ENCODE measurements around the gene CDKL2.
"Not testable (repeated sequence)": the region's sequence is repeated elsewhere in the genome, so short reads cannot be mapped to it uniquely, and the experiment has no call there.

CDKL2 gene

GRCh38 chr4:75630174-75630936 is at the start of gene CDKL2:
CDKL2 (minus strand) TSS chr4:75630528; CDS start chr4:75625988, 4,540 bp downstream.
- DNase-seq, result no peak

- DNase-seq, result no peak
Measured at GRCh38 chr4:75678965-75679364, 48.6 kb upstream of the CDKL2 start.

- no peak for DNase-seq
Measured at GRCh38 chr4:75678473-75678872, 48.1 kb upstream of the CDKL2 start.

DNA sequence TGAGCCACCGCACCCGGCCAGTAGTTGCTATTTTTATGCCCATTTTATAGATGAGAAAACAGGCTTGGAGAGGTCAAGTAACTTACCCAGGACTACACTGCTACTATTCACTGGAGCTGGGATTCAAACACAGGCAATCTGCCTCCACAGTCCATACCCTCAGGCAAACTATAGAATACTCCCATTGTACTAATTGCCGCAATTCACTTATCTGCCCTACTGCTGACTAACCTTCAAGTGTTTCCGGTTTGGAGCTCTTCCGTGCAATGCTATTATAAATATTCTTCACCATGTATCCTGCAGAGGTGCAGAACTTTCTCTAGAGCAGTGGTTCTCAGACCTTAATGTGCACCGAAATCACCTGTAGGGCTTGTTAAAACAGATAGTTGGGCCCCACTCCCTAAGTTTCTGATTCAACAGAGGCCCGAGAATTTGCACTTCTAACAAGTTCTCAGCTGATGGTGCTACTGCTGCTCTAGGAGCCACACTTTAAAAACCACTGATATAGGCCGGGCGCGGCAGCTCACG is 44.7 kb upstream of the CDKL2 start:
- DNase-seq, result no peak

DNA sequence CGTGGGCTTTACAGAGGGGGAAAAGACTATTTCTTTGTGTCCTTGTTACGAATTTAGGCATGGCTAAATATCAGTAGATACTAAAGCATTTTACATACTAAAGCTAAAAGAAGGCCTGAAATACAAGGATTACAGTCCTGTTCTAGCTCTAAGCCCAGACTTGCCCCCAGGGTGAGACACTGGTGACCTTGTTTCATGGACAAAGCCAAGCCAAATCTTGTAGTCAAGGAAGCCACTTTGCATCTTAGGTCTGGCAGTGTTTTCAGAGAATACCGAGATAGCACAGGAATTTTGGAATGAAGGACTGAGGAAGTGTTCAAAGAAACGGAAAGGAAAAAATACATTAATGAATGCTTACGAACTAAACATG is 43.6 kb upstream of the CDKL2 start:
- DNase-seq, result no peak

DNA sequence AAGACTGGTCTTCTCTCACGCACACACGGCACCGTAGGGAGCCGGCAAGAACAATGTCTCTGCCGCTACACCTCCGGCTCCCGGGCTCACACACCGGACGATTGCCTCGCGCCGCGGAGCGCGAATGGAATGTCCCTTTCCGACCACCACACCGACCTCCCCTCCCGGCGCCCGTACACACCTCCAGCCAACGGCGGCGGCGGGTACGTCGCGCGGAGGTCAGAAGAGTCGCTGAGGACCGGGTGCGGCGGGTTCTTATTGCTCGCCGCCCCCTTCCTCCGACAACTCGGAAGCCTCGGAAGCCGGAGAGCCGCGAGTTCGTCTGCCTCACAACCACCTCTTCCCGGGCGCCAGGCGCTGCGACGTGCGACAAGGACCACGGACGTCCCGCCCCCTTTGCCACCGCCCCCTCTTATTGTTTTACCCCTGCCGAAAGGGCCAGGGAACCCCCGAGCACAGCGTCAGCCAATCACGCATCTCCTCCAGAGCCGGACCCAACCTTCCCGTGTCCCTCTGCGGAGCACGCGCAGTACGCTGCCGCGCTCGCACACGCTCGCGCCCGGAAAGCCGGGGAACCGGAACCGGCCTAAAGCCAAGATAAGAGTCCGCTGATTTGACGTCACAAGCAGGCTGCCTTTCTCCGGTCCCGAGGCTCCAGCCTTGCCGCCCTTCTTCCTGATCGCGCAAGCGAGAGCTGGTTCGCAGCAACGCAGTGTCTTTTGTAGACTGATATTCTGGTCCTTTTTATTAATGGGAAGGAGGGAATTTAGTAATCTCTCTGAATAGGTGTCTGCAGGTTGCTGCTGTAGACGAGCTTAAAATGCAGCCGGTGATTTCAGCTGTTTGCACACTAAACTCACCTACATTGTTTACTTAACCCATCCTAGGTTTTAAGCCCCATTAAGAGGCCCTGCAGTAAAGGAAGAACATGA is 43.0 kb upstream of the CDKL2 start, which contains the start of gene G3BP2:
G3BP2 (minus strand) TSS at position 385 of the 932 bp plus-strand sequence. CDS start 11,386 bp downstream, outside the sequence.
- DNase-seq, result peak; percentile 99

- peak; percentile 52 for DNase-seq
Measured at GRCh38 chr4:75672461-75673026, 42.2 kb upstream of the CDKL2 start.

- no peak for DNase-seq
Measured at GRCh38 chr4:75671802-75672421, 41.6 kb upstream of the CDKL2 start.

- no peak for DNase-seq
Measured at GRCh38 chr4:75668596-75668995, 38.3 kb upstream of the CDKL2 start.

- DNase-seq, result not testable (repeated sequence)
Measured at GRCh38 chr4:75667636-75668035, 37.3 kb upstream of the CDKL2 start.

GRCh38 chr4:75666299-75666698 is 36.0 kb upstream of the CDKL2 start:
- DNase-seq, result no peak

DNA sequence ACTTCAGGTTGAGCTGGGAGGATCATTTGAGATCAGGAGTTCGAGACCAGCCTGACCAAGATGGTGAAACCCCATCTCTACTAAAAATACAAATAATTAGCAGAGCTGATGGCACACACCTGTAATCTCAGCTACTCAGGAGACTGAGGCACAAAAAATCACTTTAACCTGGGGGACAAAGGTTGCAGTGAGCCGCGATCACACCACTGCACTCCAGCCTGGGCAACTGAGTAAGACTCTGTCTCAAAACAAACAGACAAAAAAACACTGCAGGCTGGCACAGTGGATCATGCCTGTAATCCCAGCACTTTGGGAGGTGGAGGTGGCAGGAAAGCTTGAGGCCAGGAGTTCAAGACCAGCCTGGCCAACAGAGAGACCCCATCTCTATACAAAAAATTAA is 34.3 kb upstream of the CDKL2 start:
- not testable (repeated sequence) for DNase-seq

DNA sequence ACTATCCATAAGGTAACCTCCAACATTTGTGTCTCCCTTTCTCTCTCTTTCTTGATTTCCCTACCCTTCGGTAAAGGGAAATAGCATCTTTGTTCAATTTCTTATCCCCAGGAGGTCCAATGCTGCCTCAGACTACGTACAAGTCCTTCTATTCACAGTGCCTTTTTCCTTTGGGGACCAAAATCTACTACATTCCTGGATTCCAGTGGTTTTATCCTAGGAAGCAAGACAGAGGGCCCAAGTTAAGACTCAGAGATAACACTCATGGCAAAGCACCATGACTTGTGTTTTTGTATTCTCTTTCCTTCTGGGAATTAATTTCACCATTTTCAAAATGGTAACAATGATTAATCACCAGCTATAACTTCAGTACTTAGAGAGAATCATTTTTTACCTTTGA is 32.3 kb upstream of the CDKL2 start:
- DNase-seq, result no peak

DNA sequence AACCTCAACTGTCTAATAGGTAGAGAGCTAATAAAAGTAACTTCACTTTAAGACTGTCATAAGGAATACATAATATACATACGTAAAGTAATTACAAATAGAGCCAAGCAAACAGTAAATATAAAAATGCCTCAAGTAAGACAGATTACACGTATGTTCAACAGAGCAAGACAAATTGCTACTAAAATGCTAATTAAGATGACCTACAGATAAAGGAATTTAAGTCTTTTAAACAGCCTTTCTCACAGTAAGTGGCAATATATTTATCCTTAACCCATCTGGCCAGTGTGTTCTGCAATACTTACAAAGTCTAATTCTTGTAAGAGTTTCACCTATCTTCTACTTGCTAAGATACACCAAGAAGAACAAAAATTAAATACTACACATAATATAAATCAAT is 30.2 kb upstream of the CDKL2 start:
- no peak for DNase-seq

DNA sequence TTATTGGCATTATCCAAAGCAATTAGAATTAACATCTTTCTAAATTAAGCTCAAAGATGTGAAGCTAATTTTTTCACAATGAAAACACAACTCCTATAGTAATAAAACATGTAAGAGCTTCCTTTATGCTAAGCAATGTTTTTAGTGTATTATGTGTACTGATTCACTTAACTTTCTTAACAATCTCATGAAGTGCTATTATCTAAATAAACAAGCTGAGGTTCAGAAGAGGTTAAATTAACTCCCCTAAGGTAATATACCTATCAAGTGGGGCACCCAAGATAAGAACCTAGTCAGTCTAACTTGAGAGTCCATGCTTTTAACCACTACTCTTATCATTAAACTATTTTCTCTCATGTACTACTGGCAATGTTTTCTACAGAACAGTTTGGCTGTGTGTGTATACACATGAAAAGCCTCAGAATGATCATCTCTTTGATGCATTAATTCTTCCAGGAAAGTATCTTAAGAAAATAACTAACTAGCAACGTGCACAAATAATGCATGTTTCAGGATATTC is 29.2 kb upstream of the CDKL2 start:
- no peak for DNase-seq

DNA sequence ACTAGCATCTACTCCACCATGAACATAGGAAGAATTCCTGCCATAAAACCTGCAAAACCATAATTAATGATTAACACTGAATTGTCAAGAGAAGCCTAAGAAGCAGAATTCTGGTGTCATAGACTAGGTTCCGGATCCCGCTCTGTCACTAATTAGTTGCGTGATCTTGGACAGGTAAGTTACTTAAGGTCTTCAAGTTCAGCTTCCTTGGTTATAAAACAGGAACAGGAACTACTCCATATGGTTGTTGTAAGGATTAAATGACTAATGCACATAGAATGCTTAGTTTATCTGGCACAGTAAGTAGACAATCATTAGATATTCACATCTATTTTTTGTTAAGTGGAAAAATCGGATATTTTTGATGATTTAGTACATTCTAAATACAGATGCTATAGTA is 28.5 kb upstream of the CDKL2 start:
- no peak for DNase-seq

DNA sequence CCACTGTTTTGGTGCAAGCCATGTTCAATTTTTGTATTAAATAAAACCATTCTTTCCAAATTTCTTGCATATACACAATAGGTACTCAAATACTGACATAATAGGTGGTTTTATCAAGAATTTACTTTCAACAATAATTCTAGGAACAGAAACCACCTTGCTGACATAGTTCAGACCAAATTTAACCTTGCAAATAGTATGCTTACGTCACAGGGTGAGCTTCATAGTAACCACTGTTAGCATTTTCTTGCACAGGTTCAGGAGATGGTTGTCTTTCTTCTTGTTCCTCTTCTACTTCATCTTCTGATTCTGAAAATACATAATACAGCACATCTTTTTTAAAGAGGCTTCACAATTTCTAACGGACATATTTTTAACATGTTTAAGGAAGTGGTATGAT is 25.2 kb upstream of the CDKL2 start:
- DNase-seq, result no peak

DNA sequence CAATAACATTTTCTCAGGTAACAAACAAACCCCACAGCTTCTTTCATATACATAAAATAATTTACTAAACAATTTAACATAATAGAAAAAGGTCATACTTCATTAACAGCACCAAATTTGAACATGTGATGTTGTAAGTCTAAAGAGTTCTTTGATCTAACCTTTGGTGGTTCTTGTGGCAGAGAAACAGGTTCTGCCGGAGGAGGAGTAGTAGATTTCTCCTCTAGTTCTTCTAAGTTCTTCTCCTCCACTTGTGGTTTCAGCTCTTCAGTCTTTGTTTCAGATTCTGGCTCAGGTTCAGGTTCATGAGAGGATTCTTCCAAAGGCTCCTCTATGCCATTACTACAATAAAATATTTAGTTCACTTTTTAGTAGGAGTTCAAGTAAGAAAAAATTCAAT is 24.6 kb upstream of the CDKL2 start:
- no peak for DNase-seq

DNA sequence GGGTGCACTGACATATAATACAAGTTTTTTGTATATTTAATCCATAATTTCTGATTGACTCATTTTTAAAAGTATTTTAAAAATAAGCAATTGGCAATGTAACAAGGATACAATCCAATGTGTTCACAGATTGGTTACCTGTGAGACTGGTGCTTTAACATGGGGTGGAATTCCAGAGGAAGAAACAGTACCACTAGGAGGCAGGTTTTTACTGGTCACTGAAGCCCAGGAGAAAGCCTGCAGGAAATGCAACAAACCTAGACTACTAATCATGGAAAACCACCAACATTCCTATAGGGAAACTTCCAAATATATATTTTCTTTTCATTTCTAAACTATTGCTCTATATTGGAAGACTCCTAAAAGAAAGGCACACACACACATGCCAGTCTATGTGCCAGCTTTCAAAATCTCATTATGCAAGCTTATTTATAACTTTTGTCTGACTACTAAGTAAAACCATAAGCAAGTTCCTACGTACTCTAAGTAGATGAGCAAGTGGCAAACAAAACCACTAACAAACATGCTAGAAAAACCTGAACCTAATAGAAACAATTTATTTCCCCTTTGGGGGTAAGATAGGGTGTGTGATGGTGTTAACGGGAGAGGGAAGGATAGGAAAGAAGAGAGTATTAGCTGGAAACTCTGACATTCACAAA is 23.6 kb upstream of the CDKL2 start:
- no peak for DNase-seq

DNA sequence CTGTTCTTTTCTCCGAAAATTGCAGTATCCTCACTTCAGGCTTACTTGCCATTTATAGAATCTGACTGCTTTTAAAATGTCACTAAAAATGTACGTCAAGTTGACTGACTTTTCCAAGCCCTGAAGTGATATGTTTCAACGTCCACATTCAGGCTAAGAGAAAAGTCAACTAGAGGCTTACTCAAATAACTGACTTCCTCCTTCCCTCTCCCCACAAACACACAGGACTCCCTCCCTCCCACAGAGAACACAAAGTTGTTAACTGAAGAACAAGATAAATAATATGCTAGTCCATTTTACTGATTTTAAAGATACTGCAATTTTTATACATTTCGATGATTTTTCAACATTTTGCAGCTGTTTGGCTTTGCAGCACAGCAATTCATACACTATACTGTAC is 13.8 kb upstream of the CDKL2 start:
- no peak for DNase-seq

- DNase-seq, result no peak
Measured at GRCh38 chr4:75643651-75644050, 13.3 kb upstream of the CDKL2 start.

- no peak for DNase-seq
Measured at GRCh38 chr4:75639124-75639695, 8.9 kb upstream of the CDKL2 start.

All from GDM1 (cell line).